PFSK-1 (cell line): ENCODE results near the gene IL5.

Experiments
- FOXP2 ChIP-seq: optimal IDR thresholded peaks from 2 replicates; pipeline ENCODE3; 2011; ENCODE audit warnings: borderline replicate concordance, control low read depth, inconsistent platforms; ENCODE audit not compliant: insufficient read depth; ENCODE audit errors: extremely low read length, extremely low read depth
- POLR2AphosphoS5 ChIP-seq: IDR thresholded peaks from 2 replicates; pipeline ENCODE4 v1.6.1; 2012; ENCODE audit warnings: low read depth, mild to moderate bottlenecking, control low read depth, low read length, moderate library complexity
- SIN3A ChIP-seq: IDR thresholded peaks from 2 replicates; pipeline ENCODE4 v1.6.1; 2012; ENCODE audit warnings: mild to moderate bottlenecking, low read length, moderate library complexity, borderline replicate concordance; ENCODE audit not compliant: insufficient read depth
- TAF1 ChIP-seq: IDR thresholded peaks from 2 replicates; pipeline ENCODE4 v1.6.1; 2012; ENCODE audit warnings: low read length, control low read depth, borderline replicate concordance; ENCODE audit not compliant: insufficient read depth
- TF ChIP-seq, protein P1 (sequence below), 2 experiments: IDR thresholded peaks; 2 replicates each; pipeline versions ENCODE4 v1.6.1 to v1.8.0; 2011 to 2012; ENCODE audit warnings: low read depth in 2 of 2, low read length in 2 of 2, control low read depth in 1 of 2, inconsistent platforms in 1 of 2, mild to moderate bottlenecking in 1 of 2, moderate library complexity in 1 of 2; ENCODE audit not compliant: insufficient read depth in 1 of 2

IL5 gene

DNA sequence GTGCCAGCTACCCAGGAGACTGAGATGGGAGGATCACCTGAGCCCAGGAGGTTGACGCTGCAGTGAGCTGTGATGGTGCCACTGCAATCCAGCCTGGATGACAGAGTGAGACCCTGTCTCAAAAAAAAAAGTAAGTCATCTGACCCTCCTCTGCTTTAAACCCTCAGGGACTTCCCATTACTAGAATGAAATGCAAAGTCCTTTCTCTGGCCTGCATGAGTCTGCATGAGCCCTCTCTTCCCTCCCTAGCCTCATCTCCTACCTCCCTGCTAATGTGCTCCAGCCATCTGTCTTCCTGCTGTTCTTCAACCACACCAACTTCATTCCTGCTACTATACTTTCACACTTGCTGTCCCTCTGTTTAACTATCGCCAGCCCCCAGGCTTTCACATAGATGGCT, 15.3 kb downstream of the IL5 start:
- TF ChIP-seq, protein P1, sequence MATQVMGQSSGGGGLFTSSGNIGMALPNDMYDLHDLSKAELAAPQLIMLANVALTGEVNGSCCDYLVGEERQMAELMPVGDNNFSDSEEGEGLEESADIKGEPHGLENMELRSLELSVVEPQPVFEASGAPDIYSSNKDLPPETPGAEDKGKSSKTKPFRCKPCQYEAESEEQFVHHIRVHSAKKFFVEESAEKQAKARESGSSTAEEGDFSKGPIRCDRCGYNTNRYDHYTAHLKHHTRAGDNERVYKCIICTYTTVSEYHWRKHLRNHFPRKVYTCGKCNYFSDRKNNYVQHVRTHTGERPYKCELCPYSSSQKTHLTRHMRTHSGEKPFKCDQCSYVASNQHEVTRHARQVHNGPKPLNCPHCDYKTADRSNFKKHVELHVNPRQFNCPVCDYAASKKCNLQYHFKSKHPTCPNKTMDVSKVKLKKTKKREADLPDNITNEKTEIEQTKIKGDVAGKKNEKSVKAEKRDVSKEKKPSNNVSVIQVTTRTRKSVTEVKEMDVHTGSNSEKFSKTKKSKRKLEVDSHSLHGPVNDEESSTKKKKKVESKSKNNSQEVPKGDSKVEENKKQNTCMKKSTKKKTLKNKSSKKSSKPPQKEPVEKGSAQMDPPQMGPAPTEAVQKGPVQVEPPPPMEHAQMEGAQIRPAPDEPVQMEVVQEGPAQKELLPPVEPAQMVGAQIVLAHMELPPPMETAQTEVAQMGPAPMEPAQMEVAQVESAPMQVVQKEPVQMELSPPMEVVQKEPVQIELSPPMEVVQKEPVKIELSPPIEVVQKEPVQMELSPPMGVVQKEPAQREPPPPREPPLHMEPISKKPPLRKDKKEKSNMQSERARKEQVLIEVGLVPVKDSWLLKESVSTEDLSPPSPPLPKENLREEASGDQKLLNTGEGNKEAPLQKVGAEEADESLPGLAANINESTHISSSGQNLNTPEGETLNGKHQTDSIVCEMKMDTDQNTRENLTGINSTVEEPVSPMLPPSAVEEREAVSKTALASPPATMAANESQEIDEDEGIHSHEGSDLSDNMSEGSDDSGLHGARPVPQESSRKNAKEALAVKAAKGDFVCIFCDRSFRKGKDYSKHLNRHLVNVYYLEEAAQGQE (IDR thresholded peaks at IDR 0.05; ENCODE audit: insufficient read depth in 1 of 2, low read depth in 2 of 2, low read length in 2 of 2) = no peak
- TF ChIP-seq TAF1 (no peak), POLR2AphosphoS5 (no peak), FOXP2 (no peak), SIN3A (no peak)

DNA sequence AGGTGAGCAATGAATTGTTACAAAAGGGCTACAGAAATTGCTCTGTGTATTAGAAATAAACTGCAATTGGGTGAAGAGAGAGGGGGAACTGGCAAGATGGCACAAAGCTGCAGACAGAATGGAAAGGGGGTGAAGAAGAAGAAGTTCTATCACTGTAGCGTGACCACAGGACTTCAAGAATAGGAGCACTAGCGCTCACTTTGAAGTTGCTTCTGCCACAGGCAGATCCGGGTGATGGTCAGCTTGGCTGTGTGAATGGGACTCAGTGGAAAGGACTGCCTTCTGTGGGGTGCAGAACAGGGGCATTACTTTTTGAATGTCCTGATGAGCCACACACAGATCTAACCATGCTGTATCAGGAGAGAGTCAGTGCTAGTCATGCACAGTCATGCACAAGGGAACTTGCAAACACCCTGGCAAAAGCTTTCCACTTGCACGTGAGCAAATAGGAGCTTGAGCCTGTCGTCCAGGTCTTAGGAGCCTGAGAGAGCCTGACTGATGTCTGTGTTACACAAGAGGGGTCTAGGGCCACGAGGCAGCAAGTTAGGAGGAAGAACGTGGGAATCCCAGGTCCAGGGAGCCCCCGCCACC, 16.3 kb downstream of the IL5 start:
- TF ChIP-seq TAF1 (no peak), FOXP2 (no peak), SIN3A (no peak), POLR2AphosphoS5 (no peak)
- TF ChIP-seq, protein P1 (IDR thresholded peaks at IDR 0.05; ENCODE audit: insufficient read depth in 1 of 2, low read depth in 2 of 2, low read length in 2 of 2) = no peak

DNA sequence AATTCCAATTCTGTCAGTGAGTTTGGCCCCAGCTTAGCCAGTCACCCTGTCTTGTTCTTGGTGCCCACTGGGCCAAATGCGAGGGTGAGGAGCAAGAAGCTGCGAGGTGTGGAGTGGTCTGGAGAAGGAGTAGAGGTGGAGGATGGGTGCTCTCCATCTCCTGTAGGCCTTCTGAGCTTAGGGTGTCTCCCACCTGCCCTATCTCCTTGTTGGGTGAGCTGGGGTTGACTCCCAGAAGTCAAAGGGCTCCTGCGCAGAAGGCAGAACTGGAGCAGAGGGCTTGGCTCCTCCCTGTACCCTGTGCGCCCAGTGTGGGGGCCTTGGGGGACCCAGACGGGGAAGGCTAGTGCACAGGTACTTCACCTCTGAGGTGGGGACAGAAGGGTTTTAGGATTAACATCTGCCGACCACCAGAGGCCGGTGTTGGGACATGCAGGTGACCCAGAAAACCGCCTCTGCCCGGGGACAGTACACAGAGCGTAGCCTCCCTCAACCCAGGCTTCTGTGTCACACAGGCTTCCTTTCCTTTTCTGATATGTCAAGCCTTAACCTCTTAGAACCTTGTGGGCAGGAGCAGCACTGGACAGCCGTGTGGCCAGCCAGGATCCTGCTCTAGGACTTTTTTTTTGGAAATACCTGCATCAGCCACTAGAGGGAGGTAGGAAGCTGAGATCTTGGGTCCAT, 16.9 kb downstream of the IL5 start:
- TF ChIP-seq FOXP2 (no peak), POLR2AphosphoS5 (no peak)

DNA sequence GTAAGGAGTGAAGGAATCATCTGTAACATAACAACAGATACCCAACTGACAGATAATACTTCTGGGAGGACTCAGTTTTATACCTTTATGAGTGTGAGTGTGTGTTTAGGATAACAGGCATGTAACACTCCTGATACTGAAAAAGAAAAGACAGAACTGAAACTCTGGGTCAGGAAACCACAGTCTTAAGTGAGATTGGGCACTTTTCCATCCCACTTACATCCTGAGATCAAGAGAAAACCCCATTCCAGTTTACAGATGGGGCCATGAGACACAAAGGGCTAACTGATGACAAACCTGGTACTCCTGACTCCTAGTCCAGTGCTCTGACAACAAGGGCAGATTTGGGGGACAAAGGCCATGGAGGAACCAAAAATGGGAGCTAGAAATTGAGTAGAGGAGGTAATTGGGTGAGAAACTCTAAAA, 18.0 kb downstream of the IL5 start:
- TF ChIP-seq, protein P1 (IDR thresholded peaks at IDR 0.05; ENCODE audit: insufficient read depth in 1 of 2, low read depth in 2 of 2, low read length in 2 of 2) = no peak

DNA sequence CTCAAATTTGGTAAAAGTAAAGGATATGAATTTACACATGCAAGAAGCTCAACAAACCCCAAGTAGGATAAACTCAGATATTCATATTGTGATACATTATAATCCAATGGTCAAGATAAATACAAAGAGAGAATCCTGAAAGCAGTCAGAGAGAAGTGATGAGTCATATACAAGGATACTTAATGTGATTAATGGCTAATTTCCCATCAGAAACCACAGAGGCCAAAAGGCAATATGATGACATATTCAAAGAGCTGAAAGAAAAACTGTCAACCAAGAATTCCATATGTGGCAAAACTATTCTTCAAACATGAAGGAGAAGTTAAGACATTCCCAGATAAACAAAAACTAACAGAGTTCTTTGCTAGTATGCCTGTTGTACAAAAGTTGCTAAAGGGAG, 33.2 kb downstream of the IL5 start:
- TF ChIP-seq, protein P1 (IDR thresholded peaks at IDR 0.05; ENCODE audit: insufficient read depth in 1 of 2, low read depth in 2 of 2, low read length in 2 of 2) = no peak
- no peak for TF ChIP-seq SIN3A
- TF ChIP-seq TAF1 = no peak
- no peak for TF ChIP-seq POLR2AphosphoS5
- TF ChIP-seq FOXP2 = no peak
